HFFc6 (cell line): ENCODE data around the gene HOXB8. TPM values are rescaled to one million over a fixed set of nuclear protein-coding genes. Genes with fewer than 3 reads are reported as not detected.

Experiments used
- DNase-seq: peaks from one replicate; pipeline ENCODE4 v3.0.0-alpha.2; 2018
- H3K27ac Mint-ChIP-seq: 2 replicates; pipeline ENCODE4 v1.8.0; 2020; ENCODE audit warnings: mild to moderate bottlenecking, mixed read lengths
- H3K27me3 Mint-ChIP-seq: 2 replicates; pipeline ENCODE4 v1.8.0; 2021; ENCODE audit warnings: mild to moderate bottlenecking, moderate library complexity, mixed read lengths; ENCODE audit not compliant: insufficient read depth
- H3K36me3 Mint-ChIP-seq: 2 replicates; pipeline ENCODE4 v1.8.0; 2021; ENCODE audit warnings: low read depth, mixed read lengths
- H3K4me1 Mint-ChIP-seq: 2 replicates; pipeline ENCODE4 v1.8.0; 2020; ENCODE audit warnings: low read depth, mixed read lengths
- H3K4me3 Mint-ChIP-seq: 2 replicates; pipeline ENCODE4 v1.8.0; 2020; ENCODE audit warnings: mild to moderate bottlenecking, moderate library complexity, mixed read lengths
- H3K9me3 Mint-ChIP-seq: 2 replicates; pipeline ENCODE4 v1.8.0; 2020; ENCODE audit warnings: mild to moderate bottlenecking, mixed read lengths
- total RNA-seq, 6 experiments: library from RNA; stranded (reverse); fragmentation: NEBNext Ultra II Directional; extraction: Animal tissue kit (Norgen Biotek cat#: 25700); gene quantifications; 2 replicates in 1 of 6; 3 replicates in 5 of 6; pipeline ENCODE4 v1.2.3, GENCODE V29; 2021
- TF ChIP-seq, protein P1 (sequence below): fragments of 200-600 bp; sonication (generic); IDR thresholded peaks from 2 replicates; pipeline ENCODE4 v1.5.0; 2021; ENCODE audit warnings: antibody characterized with exemption, mild to moderate bottlenecking

The HOXB8 gene
- total RNA-seq, 6 experiments from 2014 or later, result not detected

- Mint-ChIP-seq H3K4me3 (no peak overlapping the region), H3K27me3 (peaks cover 81% of the 10 kb centered on the region), H3K4me1 (peaks cover 8% of the 10 kb centered on the region; the same call in 1 of the 2 replicates), H3K36me3 (no peaks in the 10 kb centered on the region), H3K27ac (no peak overlapping the region), H3K9me3 (no peaks in the 10 kb centered on the region)
- no peak for DNase-seq
- TF ChIP-seq, protein P1, sequence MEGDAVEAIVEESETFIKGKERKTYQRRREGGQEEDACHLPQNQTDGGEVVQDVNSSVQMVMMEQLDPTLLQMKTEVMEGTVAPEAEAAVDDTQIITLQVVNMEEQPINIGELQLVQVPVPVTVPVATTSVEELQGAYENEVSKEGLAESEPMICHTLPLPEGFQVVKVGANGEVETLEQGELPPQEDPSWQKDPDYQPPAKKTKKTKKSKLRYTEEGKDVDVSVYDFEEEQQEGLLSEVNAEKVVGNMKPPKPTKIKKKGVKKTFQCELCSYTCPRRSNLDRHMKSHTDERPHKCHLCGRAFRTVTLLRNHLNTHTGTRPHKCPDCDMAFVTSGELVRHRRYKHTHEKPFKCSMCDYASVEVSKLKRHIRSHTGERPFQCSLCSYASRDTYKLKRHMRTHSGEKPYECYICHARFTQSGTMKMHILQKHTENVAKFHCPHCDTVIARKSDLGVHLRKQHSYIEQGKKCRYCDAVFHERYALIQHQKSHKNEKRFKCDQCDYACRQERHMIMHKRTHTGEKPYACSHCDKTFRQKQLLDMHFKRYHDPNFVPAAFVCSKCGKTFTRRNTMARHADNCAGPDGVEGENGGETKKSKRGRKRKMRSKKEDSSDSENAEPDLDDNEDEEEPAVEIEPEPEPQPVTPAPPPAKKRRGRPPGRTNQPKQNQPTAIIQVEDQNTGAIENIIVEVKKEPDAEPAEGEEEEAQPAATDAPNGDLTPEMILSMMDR, result no peak
Measured at GRCh38 chr17:48622857-48623256, 7.8 kb upstream of the HOXB8 start.

DNA sequence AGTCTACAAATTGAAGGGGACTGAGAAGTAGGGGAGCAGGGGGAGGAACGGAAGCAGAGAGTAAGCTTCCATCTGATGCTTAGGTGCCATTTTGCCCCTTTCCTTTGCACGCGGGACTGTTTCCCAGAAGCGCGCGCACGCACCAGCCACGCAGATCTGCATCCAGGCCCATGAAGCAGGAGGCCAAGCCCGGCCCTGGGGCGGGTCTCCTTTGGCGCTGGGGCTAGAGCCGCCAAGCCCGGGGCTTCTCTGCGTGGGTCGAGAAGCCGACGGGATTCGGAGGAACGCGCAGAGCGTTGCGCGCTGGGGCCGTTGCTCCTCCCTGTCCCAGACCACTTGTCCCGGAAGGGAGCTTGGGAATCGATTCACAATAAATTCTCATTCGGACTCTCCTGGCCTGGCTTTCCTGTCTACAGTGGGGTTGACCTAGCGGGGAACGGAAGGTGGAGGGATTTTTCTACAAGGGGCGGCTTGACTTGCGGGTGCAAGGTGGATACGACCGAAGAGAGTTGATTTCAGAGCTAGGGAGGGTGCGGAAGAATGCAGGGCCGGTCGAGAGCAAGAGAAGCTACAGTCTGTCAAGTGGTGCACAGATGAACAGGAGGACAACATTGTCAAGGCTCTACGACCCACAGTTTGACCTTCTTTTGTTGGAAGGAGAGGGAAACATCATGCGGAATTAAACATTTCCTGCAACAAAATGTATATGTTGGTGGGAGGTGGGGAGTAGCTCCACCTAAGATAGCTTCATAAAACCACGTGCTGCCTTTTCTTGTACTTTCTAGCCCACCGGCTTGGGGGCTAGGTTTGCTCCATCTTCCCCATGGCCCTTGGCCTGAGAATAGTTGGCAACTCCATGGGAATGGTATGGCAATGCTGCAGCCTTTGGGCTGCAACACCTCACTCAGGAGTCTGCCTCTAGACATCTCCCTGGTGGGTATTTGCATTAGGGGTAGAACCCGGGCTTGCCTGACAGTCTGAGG, 6.6 kb upstream of the HOXB8 start:
- Mint-ChIP-seq H3K27me3 (peaks cover 82% of the 10 kb centered on the region), H3K4me1 (peaks cover 17% of the 10 kb centered on the region), H3K9me3 (no peaks in the 10 kb centered on the region), H3K36me3 (no peaks in the 10 kb centered on the region), H3K4me3 (no peak overlapping the region), H3K27ac (no peak overlapping the region)
- no peak for DNase-seq
- TF ChIP-seq, protein P1, result no peak

DNA sequence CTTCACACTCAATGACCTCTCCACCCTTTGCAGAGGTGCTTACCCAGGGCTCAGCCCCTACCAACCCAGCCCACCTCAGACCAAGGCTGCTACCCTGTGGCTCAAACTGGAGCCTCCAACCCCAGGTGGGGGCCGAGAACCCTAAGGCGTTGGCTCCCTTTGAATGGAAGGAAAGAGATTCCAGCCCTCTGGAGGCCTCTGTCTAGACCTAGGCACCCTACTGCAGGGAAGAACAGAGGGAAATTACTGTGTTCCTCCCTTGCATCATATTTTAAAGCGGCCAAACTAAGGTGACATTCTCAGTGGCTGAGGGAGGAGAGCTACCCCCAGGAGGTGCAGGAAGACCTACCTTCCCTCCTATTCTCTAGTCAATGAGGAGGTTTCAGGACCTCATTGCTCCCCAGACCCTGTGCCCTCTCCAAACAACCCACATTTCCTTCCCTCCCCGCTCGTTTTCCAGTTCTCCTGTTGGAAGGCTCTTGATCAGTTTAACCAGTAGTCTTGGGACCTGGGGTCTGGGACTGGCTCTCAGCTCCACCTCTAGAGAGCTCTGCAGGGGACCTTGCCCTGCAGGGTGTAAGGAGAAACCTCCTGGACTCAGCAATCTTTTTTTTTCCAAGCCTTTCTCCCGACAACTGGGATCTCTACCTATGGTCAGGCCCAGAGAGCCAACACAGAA, 5.5 kb upstream of the HOXB8 start:
- no peaks in the 10 kb centered on the region for H3K36me3 Mint-ChIP-seq
- H3K4me1 Mint-ChIP-seq, result peaks cover 17% of the 10 kb centered on the region
- no peak for DNase-seq
- no peak overlapping the region for H3K27ac Mint-ChIP-seq
- peaks cover 90% of the 10 kb centered on the region for H3K27me3 Mint-ChIP-seq
- TF ChIP-seq, protein P1, result no peak
- no peaks in the 10 kb centered on the region for H3K9me3 Mint-ChIP-seq
- H3K4me3 Mint-ChIP-seq, result no peak overlapping the region

DNA sequence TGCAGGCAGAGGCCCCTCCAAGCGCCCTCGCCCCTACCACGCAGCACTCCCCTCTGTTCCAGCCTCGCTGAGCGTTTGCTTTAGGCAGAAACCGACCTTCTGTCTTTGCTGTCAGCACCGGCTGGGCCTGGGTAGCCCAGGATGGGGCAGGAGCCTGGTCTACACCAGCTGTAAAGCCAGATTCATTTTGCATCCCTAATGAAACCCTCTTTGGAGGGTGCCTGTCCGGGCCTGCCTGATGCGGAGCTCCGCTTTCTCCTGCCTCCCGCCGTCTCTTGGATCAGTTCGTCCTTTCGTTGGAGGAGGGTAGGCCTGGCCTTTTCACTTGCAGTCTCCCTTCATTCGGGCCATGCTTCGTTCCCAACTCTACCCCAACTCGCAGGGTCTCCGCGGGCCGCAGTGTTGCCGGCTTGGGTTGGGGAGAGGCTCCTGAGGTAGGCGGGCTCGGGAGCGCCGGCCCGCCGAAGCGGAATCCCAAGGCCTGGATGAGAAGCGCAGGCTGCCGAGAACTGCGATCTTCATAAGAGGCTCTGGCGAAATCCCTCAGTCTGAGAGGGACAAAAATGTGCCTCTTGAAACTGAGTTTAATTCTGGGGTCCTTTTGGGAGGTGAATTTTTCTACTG, 4.8 kb upstream of the HOXB8 start:
- no peak overlapping the region for H3K27ac Mint-ChIP-seq
- H3K4me3 Mint-ChIP-seq, result no peak overlapping the region; the same call in 1 of the 2 replicates
- DNase-seq, result no peak
- H3K36me3 Mint-ChIP-seq, result no peaks in the 10 kb centered on the region
- H3K9me3 Mint-ChIP-seq, result no peaks in the 10 kb centered on the region
- peaks cover 17% of the 10 kb centered on the region for H3K4me1 Mint-ChIP-seq
- TF ChIP-seq, protein P1, result no peak
- H3K27me3 Mint-ChIP-seq, result peaks cover 93% of the 10 kb centered on the region

- peaks cover 17% of the 10 kb centered on the region for H3K4me1 Mint-ChIP-seq
- DNase-seq, result peak; percentile 72
- no peaks in the 10 kb centered on the region for H3K36me3 Mint-ChIP-seq
- H3K27ac Mint-ChIP-seq, result no peak overlapping the region
- TF ChIP-seq, protein P1, result peak; percentile 97
- H3K27me3 Mint-ChIP-seq, result peaks cover 90% of the 10 kb centered on the region
- H3K9me3 Mint-ChIP-seq, result no peaks in the 10 kb centered on the region
- H3K4me3 Mint-ChIP-seq, result no peak overlapping the region
Measured at GRCh38 chr17:48618256-48618896, 3.3 kb upstream of the HOXB8 start.
